NCI-H128 (cell line): ENCODE measurements around the gene GRID2.
"Not testable (repeated sequence)": the region's sequence is repeated elsewhere in the genome, so short reads cannot be mapped to it uniquely, and the experiment has no call there.

ENCODE experiments used
- DNase-seq: peaks from one replicate; lab custom pipeline; 2025; ENCODE audit not compliant: unreplicated experiment; lab: John Stamatoyannopoulos, UW

The GRID2 gene

GRCh38 chr4:92305148-92305877 lies 1.5 kb downstream of the GRID2 start:
- DNase-seq: peak; percentile 26

GRCh38 chr4:92305878-92306520 lies 2.2 kb downstream of the GRID2 start:
- no peak for DNase-seq

GRCh38 chr4:92307181-92307580 lies 3.4 kb downstream of the GRID2 start:
- DNase-seq: no peak

GRCh38 chr4:92307866-92308265 lies 4.1 kb downstream of the GRID2 start:
- no peak for DNase-seq

- DNase-seq: no peak
Measured at GRCh38 chr4:92317047-92317446, 13.3 kb downstream of the GRID2 start.

- no peak for DNase-seq
Measured at GRCh38 chr4:92328095-92328494, 24.3 kb downstream of the GRID2 start.

GRCh38 chr4:92333016-92333415 lies 29.2 kb downstream of the GRID2 start:
- DNase-seq: no peak

- DNase-seq: no peak
Measured at GRCh38 chr4:92334716-92335350, 31.1 kb downstream of the GRID2 start.

- DNase-seq: no peak
Measured at GRCh38 chr4:92339676-92340075, 35.9 kb downstream of the GRID2 start.

GRCh38 chr4:92344216-92344615 lies 40.5 kb downstream of the GRID2 start:
- no peak for DNase-seq

GRCh38 chr4:92346289-92346688 lies 42.5 kb downstream of the GRID2 start:
- no peak for DNase-seq

GRCh38 chr4:92357966-92358365 lies 54.2 kb downstream of the GRID2 start:
- no peak for DNase-seq

GRCh38 chr4:92359491-92359890 lies 55.7 kb downstream of the GRID2 start:
- no peak for DNase-seq

- DNase-seq: no peak
Measured at GRCh38 chr4:92362028-92362427, 58.3 kb downstream of the GRID2 start.

- no peak for DNase-seq
Measured at GRCh38 chr4:92368653-92369052, 64.9 kb downstream of the GRID2 start.

- no peak for DNase-seq
Measured at GRCh38 chr4:92381616-92382015, 77.8 kb downstream of the GRID2 start.

- no peak for DNase-seq
Measured at GRCh38 chr4:92382128-92382527, 78.4 kb downstream of the GRID2 start.

GRCh38 chr4:92387459-92388069 lies 83.8 kb downstream of the GRID2 start:
- DNase-seq: no peak

- DNase-seq: no peak
Measured at GRCh38 chr4:92399032-92399431, 95.3 kb downstream of the GRID2 start.

GRCh38 chr4:92403525-92403924 lies 99.8 kb downstream of the GRID2 start:
- DNase-seq: not testable (repeated sequence)

GRCh38 chr4:92406488-92406887 lies 102.7 kb downstream of the GRID2 start:
- DNase-seq: no peak

- no peak for DNase-seq
Measured at GRCh38 chr4:92421920-92422319, 118.2 kb downstream of the GRID2 start.
